Stimulated activated CD8-positive, alpha-beta memory T cell treated with anti-CD3 and anti-CD28 coated beads, Interleukin-7, amount 100 ng/mL, for 4 hours (primary cell): ENCODE results near the gene PVRIG.
"Not testable (repeated sequence)": the region's sequence is repeated elsewhere in the genome, so short reads cannot be mapped to it uniquely, and the experiment has no call there.

Experiments used
- DNase-seq, 2 donors: peaks; one replicate each; pipeline ENCODE4 v3.0.0-alpha.2; 2020; ENCODE audit warnings: low read depth in 2 of 2

Gene PVRIG

DNA sequence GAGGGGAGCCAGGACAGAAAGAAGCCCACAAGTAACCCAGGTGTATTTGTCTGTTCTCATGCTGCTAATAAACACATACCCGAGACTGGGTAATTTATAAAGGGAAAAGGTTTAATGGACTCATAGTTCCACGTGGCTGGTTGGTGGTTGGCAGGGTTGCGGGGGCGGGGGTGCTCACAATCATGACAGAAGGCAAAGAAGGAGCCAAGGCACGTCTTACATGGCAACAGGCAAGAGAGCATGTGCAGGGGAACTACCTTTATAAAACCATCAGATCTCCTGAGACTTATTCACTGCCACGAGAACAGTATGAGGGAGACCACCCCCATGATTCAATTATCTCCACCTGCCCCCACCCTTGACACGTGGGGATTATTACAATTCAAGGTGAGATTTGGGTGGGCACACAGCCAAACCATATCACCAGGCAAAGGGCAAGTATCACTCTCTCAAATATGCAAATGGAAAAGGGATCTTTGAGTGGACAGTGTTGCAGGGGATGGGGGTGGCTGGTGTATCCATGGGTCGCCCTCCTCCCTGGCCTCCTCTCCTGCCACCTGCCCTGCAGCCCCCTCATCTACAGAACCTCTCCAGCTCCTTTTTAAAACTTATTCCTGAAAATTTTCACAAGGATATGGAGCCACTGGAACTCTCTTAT, 15.0 kb downstream of the PVRIG start:
- not testable (repeated sequence) for DNase-seq

DNA sequence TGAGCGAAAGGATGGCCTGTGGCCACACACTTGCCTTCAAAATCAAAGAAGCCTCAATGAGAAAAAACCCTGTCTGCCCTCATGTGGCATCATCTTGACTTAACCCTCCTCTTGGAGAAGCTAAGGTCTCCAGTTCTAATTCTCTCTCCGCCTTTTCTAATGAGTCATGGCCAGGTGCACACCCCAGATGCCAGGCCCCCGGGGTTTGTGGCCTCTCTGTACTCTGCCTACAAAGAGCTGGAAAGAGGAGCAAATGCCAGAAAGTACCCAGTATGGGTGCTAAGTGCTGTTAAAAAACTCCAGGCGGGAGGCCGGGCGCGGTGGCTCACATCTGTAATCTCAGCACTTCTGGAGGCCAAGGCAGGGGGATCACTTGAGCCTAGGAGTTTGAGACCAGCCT, 20.2 kb downstream of the PVRIG start:
- DNase-seq: not testable (repeated sequence)

DNA sequence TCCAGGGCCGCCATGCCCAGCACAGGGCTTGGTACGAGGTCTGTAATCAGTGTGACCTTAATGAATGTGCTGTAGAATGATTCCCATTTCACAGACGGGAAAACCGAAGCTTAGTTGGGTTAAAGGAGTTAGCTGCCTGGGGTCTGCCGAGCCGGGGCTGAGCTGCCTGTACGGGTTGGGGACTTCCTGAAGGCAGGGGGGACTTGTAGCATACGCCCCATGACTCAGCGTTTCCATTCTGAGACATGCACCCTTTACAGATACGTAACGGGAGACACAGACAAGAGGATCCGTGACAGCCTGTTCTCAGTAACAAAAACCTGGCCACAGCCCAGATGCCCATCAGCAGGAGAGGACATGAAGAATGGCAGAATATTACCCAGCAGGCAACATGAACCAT, 23.6 kb downstream of the PVRIG start:
- DNase-seq: peak; percentile 47 to 60

DNA sequence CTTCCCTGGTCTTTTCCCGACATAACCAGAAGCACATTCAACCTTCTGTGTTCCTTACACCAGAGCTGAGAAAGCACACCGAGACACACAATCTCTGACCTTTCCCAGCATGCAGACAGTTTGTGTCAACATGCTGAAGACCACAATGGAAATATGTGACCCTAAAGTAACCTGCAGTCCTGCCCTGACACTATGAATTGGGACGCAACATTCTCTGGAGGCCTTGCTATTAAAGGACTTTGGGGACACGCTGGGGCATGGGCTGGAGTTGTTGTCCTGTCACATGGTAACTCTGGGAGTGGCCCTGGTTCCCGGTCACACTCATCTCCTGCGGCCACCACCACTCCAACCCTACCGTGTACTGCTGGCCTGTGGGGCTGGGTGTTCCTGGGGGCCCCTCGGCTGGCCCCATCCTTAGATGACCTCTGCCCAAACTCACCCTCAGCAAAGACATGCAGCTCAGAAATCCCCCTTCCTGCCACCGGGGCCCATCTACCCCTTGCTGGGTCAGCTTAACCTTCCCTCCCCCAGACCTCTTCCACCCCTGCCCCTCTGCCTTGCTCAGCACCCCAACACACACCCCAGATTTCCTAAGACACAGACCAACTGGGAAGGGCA, 25.3 kb downstream of the PVRIG start:
- not testable (repeated sequence) for DNase-seq

DNA sequence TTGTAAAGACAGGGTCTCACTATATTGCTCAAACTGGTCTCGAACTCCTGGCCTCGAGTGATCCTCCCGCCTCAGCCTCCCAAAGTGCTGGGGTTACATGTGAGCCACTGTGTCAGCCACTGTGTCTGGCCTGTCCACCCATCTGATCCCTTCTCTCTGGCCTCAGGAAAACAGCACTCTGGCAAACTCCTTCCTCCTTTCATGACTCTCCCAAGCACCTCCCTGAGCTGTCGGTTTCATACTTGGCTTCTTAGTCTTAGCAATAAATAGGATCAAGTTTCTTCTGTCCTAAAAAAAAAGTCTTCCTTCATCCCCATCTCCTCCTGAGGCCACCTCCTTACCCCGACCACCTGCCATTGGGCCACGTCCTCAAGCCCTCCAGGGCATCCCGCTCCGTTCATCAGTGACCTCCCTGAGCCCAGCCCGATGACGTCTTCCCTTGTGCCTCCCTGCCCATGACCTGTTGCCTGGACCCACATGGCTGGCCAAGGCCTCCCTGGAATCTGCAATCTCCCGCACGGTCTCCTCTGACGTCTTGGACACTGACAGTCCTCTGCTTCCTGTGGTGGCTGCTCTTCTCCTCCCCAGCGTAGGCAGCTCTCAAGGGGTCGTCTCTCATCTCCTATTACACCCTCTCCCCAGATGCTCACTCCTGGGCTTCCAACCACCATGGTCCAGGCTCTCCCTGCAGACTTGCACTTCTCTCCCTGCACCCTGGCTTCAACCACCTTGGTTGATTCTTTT, 26.5 kb downstream of the PVRIG start:
- not testable (repeated sequence) for DNase-seq

DNA sequence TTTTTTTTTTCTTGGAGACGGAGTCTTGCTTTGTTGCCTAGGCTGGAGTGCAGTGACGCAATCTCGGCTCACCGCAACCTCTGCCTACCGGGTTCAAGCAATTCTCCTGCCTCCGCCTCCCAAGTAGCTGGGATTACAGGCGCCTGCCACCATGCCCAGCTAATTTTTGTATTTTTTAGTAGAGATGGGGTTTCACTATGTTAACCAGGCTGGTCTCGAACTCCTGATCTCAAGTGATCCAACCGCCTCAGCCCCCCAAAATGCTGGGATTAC, 27.1 kb downstream of the PVRIG start:
- DNase-seq: not testable (repeated sequence)

DNA sequence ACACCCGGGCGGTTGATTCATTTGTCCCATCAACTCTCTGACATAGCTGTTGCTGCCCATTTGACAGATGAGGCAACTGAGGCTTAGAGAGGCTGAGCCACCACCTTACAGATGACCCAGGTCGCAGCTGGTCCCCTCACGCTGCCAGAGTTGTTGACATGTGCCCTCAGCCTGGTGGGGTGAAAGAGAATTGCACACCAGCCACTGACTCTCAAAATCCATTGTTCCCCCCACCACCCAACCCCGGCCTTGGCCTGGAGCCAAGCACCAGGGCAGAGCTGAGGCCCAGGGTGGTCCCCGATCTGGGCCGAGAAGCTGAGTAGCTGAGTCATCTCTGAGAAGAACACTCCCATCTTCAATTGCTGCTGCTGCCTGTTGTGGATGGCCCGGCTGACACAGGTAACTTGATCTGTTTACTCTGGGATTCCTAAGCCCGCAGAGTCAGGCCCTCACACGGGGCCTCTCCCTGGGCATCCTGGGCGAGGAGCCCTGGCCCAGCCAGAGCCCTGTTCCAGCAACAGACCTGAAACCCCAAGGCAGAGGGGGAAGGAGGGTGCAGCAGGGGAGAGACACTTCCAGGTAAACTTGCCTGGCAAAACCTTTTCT, 27.5 kb downstream of the PVRIG start:
- no peak for DNase-seq

DNA sequence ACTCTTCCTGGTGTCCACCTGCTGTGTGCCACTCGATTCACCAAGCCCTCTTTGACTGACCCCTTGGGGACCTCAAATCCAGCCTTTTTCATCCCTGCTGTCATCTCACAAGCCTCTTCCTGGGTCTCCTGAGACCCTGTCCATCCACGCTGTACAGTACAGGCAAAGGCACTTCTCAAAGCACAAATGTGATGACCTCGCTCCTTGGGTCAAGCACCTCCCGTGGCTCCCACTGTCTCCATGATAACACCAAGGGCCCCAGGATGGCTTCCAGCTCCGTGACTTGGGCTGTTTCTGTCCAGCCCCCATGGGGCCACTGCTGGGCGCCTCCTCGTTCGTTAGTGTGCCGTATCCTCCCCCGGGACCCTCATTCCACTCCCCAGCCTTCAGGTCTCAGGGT, 28.7 kb downstream of the PVRIG start:
- DNase-seq: no peak

DNA sequence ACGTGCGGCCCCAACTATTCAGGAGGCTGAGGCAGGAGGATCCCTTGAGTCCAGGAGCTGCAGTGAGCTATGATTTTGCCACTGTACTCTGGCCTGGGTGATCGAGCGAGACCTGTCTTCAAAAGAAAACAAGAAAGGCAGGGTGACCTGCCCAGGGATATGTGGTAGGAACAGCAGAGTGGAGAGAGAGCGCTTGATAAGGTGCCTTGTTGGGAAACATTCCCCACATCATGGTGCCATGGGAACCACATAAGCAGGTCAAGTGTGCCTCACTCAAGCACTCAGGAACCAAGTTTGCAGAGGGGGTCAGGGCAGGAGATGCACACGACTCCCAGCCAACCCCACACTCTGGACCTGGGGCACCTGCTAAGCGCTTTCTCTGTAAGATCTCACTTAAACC, 37.3 kb downstream of the PVRIG start:
- no peak for DNase-seq

DNA sequence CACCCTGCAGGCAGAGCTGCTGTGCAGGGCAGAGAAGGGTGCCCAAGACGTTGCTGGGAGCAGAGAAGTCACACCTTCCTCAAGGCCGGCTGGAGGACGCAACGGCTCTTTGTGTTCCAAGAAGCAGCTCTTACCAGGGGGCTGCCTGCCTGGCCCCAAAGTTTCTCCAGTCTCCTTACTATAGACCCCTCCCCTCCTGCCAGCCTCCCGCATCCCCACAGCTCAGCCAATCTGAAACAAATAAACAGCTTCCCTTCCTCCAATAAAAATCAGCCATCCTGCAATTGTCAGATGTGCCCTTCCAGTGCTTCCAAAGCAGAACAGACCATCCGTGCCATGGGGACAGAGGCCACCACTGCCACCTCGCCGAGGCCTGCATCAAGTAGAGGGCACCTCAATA, 40.2 kb downstream of the PVRIG start:
- not testable (repeated sequence) for DNase-seq

DNA sequence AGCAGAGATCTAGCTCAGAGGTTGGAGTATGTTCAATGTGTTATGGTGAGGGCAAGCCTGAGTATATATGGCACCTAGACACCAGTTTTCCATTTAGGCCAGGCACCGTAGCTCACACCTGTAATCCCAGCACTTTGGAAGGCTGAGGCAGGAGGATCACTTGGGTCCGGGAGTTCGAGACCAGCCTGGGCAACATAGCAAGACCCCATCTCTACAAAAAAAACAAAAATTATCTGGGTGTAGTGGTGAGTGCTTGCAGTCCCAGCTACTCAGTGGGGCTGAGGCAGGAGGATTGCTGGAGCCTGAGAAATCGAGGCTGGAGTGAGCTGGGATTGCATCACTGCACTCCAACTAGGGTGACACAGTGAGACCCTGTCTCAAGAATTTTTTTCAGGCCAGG, 43.1 kb downstream of the PVRIG start:
- DNase-seq: not testable (repeated sequence)

DNA sequence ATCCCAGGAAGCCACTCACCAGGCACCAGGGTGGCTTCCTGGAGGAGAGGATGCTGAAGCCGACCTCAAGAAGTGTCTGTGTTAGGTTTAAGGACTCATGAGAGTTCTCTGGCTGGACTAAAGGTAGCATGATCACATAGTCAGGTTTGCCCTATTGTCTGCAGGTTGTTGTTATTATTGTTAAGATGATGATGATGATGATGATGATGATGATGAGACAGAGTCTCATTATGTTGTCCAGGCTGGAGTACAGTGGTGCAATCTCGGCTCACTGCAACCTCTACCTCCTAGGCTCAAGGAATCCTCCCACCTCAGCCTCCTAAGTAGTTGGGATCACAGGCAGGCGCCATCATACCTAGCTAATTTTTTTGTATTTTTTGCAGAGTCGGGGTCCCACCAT, 44.5 kb downstream of the PVRIG start:
- not testable (repeated sequence) for DNase-seq

DNA sequence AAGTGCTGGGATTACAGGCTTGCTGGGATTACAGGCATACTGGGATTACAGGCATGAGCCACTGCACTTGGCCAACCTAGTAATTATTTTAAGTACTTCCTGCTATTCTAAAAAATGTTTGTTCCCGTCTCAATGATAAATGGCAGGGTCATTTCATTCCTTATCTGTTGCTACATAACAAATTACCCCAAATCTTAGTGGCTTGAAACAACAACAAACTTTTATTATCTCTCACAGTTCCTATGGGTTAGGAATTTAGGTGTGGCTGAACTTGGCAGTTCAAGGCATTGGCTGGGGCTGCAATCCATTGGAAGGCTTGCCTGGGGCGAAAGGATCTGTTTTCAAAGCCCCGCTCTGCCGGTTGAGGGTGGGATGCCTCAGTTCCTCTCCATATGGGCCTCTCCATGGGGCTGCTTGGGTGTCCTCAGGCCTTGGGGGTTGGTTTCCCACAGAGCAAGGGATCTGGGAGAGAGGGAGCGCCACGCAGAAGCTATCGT, 45.0 kb downstream of the PVRIG start:
- not testable (repeated sequence) for DNase-seq

DNA sequence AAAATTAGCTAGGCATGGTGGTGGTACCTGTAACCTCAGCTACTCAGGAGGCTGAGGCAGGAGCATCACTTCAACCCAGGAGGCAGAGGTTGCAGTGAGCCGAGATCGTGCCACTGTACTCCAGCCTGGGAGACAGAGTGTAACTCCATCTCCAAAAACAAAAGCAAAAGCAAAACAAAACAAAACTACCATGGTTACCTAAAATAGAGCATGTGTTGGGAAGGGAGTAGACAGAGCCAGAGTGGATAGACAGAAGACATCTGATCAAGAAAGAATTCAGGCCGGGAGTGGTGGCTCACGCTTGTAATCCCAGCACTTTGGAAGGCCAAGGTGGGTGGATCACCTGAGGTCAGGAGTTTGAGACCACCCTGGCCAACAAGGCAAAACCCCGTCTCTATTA, 46.1 kb downstream of the PVRIG start:
- DNase-seq: not testable (repeated sequence)

DNA sequence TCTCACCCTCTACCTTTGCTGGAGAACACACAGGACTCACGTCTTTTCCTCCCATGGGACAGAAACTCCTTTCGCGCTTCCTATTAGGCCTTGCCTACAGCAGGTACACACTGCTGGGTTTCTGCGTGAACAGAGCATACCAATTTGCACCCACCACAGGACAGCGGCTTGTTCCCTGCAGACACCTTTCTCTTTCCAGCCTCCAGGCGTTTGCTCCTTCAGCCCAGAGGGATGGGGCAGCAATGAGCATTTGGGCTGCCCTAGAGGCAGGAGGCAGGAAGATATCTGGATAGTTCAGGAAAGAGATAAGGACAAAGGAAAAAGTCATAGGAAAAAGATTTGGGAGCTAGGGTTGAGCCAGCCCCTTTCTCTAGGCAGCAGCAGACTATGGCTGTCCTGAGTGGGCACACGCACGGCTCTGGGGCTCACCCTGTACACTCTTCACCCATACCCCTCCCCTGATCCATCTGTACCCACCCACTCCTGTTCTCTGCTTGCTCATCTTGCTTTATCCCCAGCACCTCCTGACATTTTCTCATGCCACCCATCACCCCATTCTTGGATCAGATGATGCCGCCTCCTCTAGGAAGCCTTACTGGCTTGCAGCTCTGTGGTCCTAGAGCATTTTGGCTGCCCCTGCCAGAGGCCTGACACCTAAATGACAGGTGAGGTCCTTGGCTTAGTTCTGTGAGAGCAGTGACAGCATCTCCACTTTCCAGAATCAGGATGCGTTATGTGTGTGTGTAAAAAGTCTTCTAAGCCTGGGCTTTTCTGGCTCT, 47.0 kb downstream of the PVRIG start:
- no peak for DNase-seq

DNA sequence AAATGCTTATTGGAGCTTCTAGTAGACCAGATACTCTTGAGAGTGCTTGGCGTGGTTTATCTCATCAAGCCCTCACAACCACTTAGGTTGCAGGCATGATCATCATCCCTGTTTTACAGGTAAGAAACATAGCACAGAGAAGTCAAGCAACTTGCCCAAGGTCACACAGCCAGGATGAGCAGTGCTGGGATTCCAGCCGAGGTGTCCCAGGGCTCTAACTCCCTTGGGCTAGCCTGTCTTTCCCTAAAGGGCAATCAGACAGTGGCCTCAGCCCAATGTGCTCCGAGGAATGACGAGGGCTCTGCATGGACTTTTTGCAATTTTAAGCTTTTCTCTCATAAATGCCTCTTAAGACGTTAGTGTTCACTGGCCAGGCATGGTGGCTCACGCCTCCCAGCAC, 47.9 kb downstream of the PVRIG start:
- DNase-seq: no peak

DNA sequence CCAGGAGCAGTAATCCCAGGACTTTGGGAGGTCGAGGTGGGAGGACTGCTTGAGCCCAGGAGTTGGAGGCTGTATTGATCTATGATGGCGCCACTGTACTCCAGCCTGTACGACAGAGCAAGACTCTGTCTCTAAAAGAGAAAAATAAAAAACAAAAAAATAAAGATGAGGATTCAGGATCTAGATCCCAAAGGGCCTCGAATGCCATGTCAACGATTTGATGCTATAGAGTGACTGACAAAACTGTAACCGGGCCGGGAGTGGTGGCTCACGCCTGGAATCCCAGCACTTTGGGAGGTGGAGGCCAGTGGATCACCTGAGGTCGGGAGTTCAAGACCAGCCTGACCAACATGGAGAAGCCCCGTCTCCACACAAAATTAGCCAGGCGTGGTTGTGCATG, 49.1 kb downstream of the PVRIG start:
- not testable (repeated sequence) for DNase-seq

DNA sequence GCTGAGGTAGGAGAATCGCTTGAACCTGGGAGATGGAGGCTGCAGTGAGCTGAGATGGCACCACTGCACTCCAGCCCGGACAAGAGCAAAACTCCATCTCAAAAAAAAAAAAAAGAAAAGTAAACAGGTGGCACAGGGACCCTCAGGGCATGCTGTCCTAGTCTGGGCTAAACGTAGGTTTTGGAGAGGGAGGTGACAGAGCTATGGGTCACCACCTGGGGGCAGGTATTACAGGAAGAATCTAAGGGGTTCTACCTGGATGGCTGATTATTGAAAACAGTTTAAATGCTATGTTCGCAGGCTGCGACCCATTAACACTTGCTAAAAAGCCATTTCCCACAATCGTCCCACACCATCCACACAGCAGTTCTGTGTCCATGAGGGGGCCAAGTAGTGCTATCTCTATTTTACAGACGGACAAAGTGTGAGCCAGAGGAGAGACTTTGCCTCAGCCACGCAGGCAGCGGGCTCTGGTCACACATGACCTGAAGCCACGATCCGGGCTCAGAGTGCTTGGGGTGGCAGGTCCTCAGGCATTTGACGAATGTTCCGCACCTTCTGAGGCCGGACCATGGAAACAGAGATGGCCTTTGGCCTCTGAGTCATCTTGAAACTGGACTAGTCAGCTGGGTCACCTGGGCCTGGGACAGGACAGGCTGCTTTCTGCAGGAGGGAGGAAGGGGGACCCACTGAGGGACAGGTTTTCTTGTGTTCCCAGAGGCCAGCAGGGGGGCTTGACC, 49.7 kb downstream of the PVRIG start:
- DNase-seq: not testable (repeated sequence)

DNA sequence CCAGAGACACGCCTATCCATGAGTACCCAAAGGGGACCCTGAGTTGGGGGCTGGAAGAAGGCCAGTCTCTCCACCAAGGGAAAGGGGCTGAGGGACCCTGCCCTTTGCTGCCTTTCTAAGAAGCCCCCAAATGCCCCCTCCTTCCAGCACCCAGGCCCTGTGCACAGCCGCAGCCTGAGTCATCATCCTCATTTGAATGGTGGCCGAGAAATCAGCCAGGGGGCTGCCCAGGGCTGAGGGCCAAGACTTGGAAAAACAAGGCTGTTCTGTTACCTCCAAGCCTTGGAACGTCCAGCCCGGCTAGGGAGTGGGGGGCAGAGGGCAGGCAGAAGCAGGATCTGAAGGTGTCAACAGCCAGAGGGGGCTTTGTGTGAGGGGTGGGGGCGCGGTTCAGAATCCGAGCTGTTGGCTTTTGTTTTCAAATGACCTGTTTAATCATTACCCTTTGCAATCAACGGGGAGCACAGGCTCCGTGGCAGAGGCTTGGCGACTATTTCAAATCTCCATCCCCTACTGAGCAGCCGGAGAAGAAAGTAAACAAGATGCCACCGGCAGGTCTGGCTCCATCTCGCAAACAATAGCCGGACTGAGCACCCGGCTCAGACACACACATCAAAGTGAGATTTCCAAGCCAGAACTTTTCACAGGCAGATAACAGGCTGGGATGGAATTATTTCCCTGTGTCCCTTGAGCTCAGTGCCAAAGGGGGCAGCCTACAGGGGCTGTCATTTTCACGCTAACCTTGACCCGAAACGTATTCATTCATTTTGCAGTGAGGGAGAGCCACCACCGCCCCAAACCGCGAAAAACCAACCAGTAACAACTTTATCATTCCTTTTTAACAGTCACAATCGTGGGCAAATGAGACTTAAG, 50.5 kb downstream of the PVRIG start:
- DNase-seq: not testable (repeated sequence)
